ENCODE data around the gene XKR7.

DNA sequence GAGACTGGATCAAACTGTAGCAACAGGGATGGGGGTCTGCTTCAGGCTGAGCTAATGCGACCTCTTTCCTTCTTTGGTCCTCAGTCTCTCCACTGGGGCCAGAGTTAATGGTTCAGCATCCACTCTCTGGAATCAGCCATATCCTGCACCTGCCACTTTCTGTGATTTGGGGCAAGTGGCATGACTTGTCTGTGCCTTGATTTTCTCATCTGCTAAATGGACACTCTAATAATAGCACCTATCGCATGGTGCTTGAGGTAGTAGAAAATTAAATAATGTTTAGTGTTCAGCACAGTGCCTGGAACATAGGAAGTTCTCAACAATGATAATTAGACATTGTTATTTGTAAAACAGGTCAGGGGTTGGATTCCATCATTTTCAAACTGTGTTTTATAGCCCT lies 6.3 kb downstream of the XKR7 start:
- TF ChIP-seq, protein P1, sequence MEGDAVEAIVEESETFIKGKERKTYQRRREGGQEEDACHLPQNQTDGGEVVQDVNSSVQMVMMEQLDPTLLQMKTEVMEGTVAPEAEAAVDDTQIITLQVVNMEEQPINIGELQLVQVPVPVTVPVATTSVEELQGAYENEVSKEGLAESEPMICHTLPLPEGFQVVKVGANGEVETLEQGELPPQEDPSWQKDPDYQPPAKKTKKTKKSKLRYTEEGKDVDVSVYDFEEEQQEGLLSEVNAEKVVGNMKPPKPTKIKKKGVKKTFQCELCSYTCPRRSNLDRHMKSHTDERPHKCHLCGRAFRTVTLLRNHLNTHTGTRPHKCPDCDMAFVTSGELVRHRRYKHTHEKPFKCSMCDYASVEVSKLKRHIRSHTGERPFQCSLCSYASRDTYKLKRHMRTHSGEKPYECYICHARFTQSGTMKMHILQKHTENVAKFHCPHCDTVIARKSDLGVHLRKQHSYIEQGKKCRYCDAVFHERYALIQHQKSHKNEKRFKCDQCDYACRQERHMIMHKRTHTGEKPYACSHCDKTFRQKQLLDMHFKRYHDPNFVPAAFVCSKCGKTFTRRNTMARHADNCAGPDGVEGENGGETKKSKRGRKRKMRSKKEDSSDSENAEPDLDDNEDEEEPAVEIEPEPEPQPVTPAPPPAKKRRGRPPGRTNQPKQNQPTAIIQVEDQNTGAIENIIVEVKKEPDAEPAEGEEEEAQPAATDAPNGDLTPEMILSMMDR (IDR thresholded peaks at IDR 0.05 in 8 of 11, conservative IDR thresholded peaks at IDR 0.05 in 3 of 11), result no peak
- no peak for TF ChIP-seq POLR2A (IDR thresholded peaks at IDR 0.05)
- TF ChIP-seq POLR2AphosphoS5 (IDR thresholded peaks at IDR 0.05), result no peak

Data from spleen (tissue), 7 donors.